Breast epithelium (tissue), 3 donors: ENCODE measurements around the gene PITPNM1.

Source experiments
- POLR2AphosphoS5 ChIP-seq, 3 donors: sonication (generic); formaldehyde crosslinking; IDR thresholded peaks; one replicate each; pipeline ENCODE4 v1.6.1; 2017; ENCODE audit warnings: antibody characterized with exemption in 3 of 3
- TF ChIP-seq, protein P1 (sequence below), 3 donors: fragments of 450-650 bp; IDR thresholded peaks; one replicate each; pipeline ENCODE4 v1.5.1; 2016 to 2017; ENCODE audit warnings: antibody characterized with exemption in 3 of 3, mild to moderate bottlenecking in 3 of 3, moderate library complexity in 3 of 3

DNA sequence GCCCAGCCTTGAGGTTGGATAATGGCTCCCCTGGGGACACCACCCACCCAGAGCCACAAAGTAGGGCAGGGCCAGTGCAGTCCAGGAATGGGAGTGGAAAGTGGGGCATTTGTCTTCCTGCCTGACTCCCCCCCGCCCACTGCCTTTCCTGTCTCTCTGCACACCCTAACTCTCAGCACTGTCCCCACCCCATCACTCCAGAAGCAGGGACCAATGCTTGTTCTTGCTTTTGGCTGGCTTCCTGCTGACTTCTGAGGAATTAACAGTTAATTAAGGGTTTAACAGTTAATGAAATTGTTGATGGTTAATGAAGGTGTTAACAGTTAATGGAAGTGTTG, 4.7 kb downstream of the PITPNM1 start:
- TF ChIP-seq, protein P1, sequence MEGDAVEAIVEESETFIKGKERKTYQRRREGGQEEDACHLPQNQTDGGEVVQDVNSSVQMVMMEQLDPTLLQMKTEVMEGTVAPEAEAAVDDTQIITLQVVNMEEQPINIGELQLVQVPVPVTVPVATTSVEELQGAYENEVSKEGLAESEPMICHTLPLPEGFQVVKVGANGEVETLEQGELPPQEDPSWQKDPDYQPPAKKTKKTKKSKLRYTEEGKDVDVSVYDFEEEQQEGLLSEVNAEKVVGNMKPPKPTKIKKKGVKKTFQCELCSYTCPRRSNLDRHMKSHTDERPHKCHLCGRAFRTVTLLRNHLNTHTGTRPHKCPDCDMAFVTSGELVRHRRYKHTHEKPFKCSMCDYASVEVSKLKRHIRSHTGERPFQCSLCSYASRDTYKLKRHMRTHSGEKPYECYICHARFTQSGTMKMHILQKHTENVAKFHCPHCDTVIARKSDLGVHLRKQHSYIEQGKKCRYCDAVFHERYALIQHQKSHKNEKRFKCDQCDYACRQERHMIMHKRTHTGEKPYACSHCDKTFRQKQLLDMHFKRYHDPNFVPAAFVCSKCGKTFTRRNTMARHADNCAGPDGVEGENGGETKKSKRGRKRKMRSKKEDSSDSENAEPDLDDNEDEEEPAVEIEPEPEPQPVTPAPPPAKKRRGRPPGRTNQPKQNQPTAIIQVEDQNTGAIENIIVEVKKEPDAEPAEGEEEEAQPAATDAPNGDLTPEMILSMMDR (IDR thresholded peaks at IDR 0.05) = no peak
- TF ChIP-seq POLR2AphosphoS5 (IDR thresholded peaks at IDR 0.05) = no peak
